ENCODE data around the gene THAP7. TPM values are rescaled to one million over a fixed set of nuclear protein-coding genes. Genes with fewer than 3 reads are reported as not detected.

THAP7 gene
- total RNA-seq, 1 experiment from 2014 or later, result 23.5 TPM

GRCh38 chr22:20957683-20958431 is 44.1 kb downstream of the THAP7 start:
- H3K27me3 ChIP-seq (ENCODE audit: control insufficient read depth, insufficient read depth, low read length), result no peaks in the 10 kb centered on the region
- TF ChIP-seq POLR2AphosphoS5 (IDR thresholded peaks at IDR 0.05; ENCODE audit: low read depth, low read length) (peak; percentile 8; the same call in 1 of the 2 replicates), TCF7L2 (IDR thresholded peaks at IDR 0.05; ENCODE audit: low read depth, low read length) (no peak)
- no peaks in the 10 kb centered on the region for H3K9me3 ChIP-seq (ENCODE audit: control insufficient read depth, insufficient read depth, low read depth, low read length)
- H3K4me3 ChIP-seq (ENCODE audit: low read depth in 2 of 2, low read length in 2 of 2), result peak overlapping the region; percentile 67 to 85
- in situ Hi-C loops (cut with HindIII; ENCODE audit: low pct_unique_long_range_greater_than_20kb, low sequenced_read_pairs) (no loop called here), intact Hi-C loops (cut with micrococcal nuclease; ENCODE audit: unreplicated experiment) (no loop called here)
- peak overlapping the region; percentile 90 for H3K27ac ChIP-seq (ENCODE audit: low read length)
- ChIA-PET POLR2A (interaction anchor here (0.5 to 1.2 kb wide), 4 partner anchors 15 to 81 kb away, joined by 3 to 4 read pairs (median 4); partner anchors contain the start of gene CRKL), CTCF (interaction anchor here (0.7 to 1.0 kb wide), 2 partner anchors 40 to 72 kb away, joined by 6 to 15 read pairs; no protein-coding TSS in a partner anchor)
- H3K4me1 ChIP-seq (ENCODE audit: control insufficient read depth, insufficient read depth, low read length), result peaks cover 21% of the 10 kb centered on the region
- DNase-seq (ENCODE audit: low read depth, low spot score) (no peak), ATAC-seq (peak; percentile 84)
- H3K36me3 ChIP-seq (ENCODE audit: control insufficient read depth, insufficient read depth, low read length), result no peaks in the 10 kb centered on the region; the same call in none of the 2 replicates
- BruUV-seq (replicated peaks), result TSS peak; percentile 81

- ATAC-seq (peak; percentile 56), DNase-seq (ENCODE audit: low read depth, low spot score) (no peak)
- intact Hi-C loops (cut with micrococcal nuclease; ENCODE audit: unreplicated experiment), result no loop called here
- BruUV-seq (replicated peaks), result no TSS peak
- Histone ChIP-seq H3K4me3 (ENCODE audit: low read depth in 2 of 2, low read length in 2 of 2) (peak overlapping the region; percentile 67 to 85), H3K36me3 (ENCODE audit: control insufficient read depth, insufficient read depth, low read length) (no peaks in the 10 kb centered on the region; the same call in none of the 2 replicates), H3K9me3 (ENCODE audit: control insufficient read depth, insufficient read depth, low read depth, low read length) (no peaks in the 10 kb centered on the region), H3K27ac (ENCODE audit: low read length) (peak overlapping the region; percentile 90), H3K27me3 (ENCODE audit: control insufficient read depth, insufficient read depth, low read length) (no peaks in the 10 kb centered on the region), H3K4me1 (ENCODE audit: control insufficient read depth, insufficient read depth, low read length) (peaks cover 27% of the 10 kb centered on the region)
- peak; percentile 37; the same call in 1 of the 2 replicates for TF ChIP-seq SIN3A (IDR thresholded peaks at IDR 0.05; ENCODE audit: borderline replicate concordance, insufficient read depth, low read depth, low read length)
- no peak for TF ChIP-seq REST (IDR thresholded peaks at IDR 0.05; ENCODE audit: insufficient read depth in 1 of 2, low read depth in 2 of 2, low read length in 1 of 2)
- TF ChIP-seq TCF7L2 (IDR thresholded peaks at IDR 0.05; ENCODE audit: low read depth, low read length), result no peak
- in situ Hi-C loops (cut with HindIII; ENCODE audit: low pct_unique_long_range_greater_than_20kb, low sequenced_read_pairs), result no loop called here
- ChIA-PET CTCF (interaction anchor here (0.7 to 1.0 kb wide), 2 partner anchors 40 to 71 kb away, joined by 6 to 15 read pairs; no protein-coding TSS in a partner anchor), POLR2A (interaction anchor here (0.6 to 1.2 kb wide), 3 partner anchors 40 to 200 kb away, joined by 4 to 5 read pairs (median 4); partner anchors contain the start of gene CRKL)
These were observed 44.7 kb downstream of the THAP7 start for GRCh38 chr22:20957102-20957682.

Measured in Panc1 (cell line).